Activated T-helper 9 cell treated with anti-CD3 and anti-CD28 coated beads, Interleukin-2, amount 50 U/mL, for 16 hours (primary cell): ENCODE data around the gene ASB3.
"Not testable (repeated sequence)": the region's sequence is repeated elsewhere in the genome, so short reads cannot be mapped to it uniquely, and the experiment has no call there.

ENCODE experiments used
- DNase-seq: peaks from one replicate; pipeline ENCODE4 v3.0.0-alpha.2; 2020; ENCODE audit warnings: low read depth

The ASB3 gene

GRCh38 chr2:53739032-53739431 lies 47.7 kb downstream of the ASB3 start:
- no peak for DNase-seq

DNA sequence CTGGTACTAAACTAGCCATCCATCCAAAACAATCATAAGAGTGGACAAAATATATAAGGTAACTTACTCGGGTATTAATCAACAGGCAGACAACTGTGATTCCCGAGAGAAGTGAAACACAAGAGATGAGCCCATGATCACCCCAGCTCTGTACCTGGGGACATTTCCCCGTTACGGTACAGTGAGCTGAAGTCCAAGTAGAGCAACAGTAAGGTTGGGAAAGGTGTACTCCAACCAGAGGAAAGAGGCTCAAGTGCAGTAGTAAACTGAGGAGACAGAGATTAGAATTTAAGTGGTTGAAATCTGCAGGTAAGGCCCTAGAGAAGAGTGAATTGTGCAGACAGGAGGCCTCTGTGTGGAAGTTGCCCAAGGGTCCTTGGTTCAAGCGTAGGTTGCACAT lies 49.7 kb downstream of the ASB3 start:
- no peak for DNase-seq

DNA sequence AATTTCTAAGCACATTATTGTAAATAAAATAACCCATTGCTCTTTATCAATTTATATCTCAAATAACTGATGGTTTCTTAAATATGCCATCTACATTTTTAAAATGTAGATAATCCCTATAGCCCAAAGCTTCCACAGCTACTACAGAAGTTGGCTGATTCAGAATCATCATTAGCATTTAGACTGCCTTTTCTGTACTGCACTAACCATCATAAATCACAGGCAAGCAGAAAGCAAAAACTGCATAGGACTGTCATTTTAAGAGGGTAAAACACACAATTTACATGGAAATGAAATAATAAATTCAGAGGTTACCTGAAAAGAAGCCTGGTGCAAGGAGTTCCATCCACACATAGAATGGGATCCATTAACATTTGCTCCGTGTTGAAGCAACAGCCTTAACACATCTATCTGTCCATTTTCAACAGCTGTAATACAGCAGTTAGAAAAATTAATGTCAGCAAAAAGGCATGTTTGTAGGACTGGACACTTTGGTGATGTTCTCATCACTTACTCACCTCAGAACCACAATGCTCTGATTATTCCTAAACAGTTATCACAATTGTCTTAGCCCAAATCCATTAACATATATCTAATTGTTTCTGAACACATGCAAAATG lies 57.5 kb downstream of the ASB3 start:
- no peak for DNase-seq

- DNase-seq = no peak
These were observed 58.8 kb downstream of the ASB3 start for GRCh38 chr2:53727921-53728320.

DNA sequence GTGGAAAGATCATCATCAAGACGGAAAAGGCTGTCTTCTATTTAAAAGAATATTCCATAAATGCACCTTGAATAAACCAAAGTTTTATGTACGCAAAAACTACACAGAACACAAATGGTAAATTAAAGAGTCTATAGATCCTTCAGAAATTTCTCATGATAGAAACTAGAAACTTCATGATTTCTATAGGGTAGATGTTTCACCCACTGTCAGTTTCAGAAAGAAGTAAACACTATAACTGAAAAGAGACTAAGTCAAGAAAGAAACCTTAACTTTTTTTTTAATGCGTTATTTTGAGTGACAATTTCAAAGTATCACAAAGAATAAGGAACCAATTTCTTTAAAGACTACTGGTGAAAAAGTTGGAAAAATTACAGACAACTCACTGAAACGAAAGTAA lies 61.1 kb downstream of the ASB3 start:
- no peak for DNase-seq

GRCh38 chr2:53724536-53724935 lies 62.2 kb downstream of the ASB3 start:
- DNase-seq = no peak

GRCh38 chr2:53720944-53721343 lies 65.8 kb downstream of the ASB3 start:
- not testable (repeated sequence) for DNase-seq

- DNase-seq = no peak
These were observed 71.2 kb downstream of the ASB3 start for GRCh38 chr2:53715568-53715967.

DNA sequence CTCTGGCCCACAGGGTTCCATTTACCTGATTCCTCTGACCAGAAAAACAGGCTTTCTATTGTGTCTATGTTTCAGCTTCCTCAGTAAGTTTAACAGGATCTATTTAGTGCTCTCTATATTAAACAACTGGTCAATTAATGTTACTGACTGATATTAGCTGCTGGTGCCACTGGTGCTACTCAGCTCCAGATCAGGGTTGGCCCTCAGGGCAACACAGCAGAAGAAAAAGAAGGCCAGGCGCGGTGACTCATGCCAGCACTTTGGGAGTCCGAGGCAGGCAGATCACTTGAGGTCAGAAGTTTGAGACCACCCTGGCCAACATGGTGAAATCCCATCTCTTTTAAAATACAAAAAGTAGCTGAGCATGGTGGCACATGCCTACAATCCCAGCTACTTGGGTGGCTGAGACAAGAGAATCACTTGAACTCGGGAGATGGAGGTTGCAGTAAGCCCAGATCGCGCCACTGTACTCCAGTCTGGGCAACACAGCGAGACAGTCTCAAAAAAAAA lies 75.4 kb downstream of the ASB3 start:
- no peak for DNase-seq

- no peak for DNase-seq
These were observed 77.8 kb downstream of the ASB3 start for GRCh38 chr2:53708988-53709387.

DNA sequence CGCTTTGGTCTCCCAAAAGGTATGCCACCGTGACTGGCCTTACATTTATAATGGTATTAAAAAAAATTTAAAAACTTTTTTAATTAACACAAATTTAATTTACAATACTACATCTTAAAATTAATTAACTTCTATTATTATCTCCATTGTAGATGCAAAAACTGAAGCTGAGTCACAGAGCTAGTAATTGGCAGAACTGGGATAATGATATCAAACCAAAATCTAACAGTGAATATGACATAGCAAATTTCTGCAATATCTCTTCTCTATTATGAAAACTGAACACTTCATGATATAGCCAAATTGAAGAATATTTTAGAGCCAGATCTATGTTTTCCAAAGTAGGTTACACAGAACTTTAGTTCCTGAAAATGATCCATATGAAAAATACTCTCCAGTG lies 85.5 kb downstream of the ASB3 start:
- DNase-seq = no peak

GRCh38 chr2:53697686-53698085 lies 89.1 kb downstream of the ASB3 start:
- DNase-seq = no peak

DNA sequence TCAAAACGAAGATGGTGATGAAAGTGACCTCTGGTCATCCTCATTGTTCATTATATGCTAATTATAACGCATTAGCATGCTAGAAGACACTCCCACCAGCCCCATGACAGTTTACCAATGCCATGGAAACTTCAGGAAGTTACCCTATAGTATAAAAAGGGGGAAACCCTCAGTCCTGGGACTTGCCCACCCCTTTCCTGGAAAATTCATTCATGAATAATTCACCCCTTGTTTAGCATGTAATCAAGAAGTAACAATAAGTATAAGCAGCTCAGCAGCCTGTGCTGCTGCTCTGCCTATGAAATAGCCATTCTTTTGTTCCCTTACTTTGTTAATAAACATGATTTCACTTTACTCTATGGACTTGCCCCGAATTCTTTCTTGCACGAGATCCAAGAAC lies 89.7 kb downstream of the ASB3 start:
- DNase-seq = no peak

DNA sequence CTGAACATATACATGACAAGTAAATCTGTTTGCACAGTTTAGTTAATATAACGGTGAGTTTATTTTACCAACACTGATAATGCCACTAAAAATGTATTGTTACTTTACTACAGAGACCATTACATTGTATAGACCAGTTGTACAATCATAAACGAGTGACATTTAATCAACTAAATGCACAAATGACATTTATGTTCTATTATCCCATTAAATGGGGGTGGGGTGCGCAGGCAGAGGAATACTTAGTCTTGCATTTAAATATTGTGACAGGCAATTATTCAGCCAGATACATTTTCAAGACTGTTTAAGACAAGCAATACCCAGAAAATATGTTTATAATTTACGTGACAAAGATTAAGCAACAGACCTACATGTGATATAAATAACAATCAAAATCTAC lies 91.2 kb downstream of the ASB3 start:
- DNase-seq = no peak

DNA sequence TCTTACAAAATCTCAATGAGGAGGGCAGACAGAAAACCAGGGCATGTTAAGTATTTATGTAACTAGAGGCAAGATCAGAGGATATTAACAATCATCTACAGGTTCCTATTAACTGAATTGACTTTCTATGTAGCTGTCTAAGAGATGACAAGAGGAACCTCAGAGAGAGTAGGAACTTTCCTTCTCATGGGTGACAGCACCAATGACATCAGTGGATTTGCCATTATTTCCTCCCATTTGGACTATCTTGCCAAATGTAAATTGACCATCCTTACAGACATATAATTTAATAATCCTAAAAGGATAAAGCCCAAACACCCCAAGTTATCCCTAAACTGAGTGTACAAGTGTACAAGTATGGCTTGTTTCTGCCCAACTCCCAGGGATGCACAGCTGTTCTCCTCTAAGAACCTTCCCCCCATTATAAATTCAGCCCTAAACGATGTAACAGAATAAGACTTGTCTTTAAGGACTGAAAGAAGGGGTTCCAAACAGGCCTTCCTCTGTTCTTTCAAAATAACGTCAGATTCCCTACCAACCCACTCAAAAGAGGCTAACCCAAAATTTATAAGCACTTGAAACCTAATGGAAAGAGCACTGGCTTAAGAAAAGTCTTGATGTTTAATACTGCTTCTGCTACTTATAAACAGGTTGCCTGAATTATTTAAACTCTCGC lies 92.5 kb downstream of the ASB3 start:
- no peak for DNase-seq

- no peak for DNase-seq
These were observed 95.9 kb downstream of the ASB3 start for GRCh38 chr2:53690876-53691275.

DNA sequence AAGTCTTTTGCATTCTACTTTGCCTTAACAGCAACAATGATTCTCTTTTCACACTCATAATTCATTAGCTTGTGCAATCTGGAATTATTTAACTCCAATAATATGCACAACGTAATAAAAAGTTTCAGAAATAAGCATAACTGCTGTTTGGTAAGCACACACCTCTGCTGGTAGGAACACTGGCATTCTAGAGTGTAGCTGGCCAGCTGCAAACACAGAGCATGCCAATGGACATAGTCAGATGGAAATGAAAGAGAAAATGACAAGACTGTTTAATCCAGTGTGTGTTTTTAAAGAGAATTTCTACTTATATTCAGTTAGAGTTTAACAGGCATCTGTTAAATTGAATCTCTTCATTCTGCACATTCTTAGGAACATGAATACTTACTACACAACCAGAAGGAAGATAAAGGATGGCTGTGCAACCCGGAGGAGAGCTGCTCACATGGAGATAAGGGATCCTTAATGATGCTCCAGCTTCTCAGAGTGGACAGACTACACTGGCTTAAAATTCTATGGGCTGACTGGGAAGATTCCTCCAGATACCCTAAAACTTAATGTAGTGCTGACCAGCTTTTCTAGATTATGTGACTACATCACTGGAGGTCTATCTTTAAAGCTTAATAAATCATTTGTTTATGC lies 113.8 kb downstream of the ASB3 start:
- DNase-seq = no peak

DNA sequence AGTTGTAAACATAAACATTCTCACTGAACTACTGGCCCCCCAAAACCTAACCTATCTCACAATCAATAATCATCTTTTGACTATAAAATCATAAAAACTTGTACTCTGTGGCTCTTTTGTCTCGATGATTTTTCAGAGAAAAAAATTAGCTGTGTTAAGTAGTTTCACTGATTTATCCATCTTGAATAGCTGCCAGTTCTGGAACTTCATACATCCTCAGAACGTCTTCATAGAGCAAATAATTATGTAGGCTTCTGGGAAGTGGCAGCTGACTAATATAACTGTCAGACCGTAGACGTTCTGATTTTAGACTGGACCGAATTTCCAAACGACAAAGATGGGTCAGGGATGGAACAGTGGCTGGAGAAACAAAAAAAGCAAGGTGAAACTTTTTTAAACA lies 116.4 kb downstream of the ASB3 start:
- DNase-seq = no peak

GRCh38 chr2:53668624-53669026 lies 118.1 kb downstream of the ASB3 start:
- no peak for DNase-seq

DNA sequence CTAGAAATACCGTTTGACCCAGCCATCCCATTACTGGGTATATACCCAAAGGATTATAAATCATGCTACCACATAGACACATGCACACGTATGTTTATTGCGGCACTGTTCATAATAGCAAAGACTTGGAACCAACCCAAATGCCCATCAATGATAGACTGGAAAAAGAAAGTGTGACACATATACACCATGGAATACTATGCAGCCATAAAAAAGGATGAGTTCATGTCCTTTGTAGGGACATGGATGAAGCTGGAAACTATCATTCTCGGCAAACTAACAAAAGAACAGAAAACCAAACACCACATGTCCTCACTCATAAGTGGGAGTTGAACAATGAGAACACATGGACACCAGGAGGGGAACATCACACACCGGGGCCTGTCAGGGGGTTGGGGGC lies 119.6 kb downstream of the ASB3 start:
- DNase-seq = not testable (repeated sequence)

DNA sequence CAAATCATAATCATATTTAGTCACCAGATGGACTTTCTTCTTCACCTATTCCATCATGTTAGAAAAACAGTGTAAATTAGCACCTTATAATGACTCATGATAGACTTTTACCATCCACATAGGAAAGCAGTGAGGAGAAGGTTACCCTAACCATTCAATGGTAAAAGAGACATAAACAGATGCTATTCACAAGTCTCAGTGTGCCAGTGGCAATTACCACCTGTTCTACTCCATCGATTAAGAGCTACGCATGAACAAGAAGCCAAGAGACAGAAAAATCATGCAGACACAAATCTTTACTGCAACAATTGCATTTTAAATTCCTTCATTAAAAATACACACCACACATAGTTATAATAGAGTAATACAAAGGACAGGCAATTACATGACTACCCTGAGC lies 125.9 kb downstream of the ASB3 start:
- no peak for DNase-seq

GRCh38 chr2:53658474-53658873 lies 128.3 kb downstream of the ASB3 start:
- not testable (repeated sequence) for DNase-seq

GRCh38 chr2:53655256-53655655 lies 131.5 kb downstream of the ASB3 start:
- no peak for DNase-seq
